Peyer's patch (tissue), 4 donors: ENCODE results near the gene NAA10.

Source experiments
- CTCF ChIP-seq, 6 experiments: fragments of 450-650 bp in 4 of 6; fragments of 200-600 bp in 2 of 6; sonication (generic) in 1 of 6; IDR thresholded peaks; one replicate each; pipeline ENCODE4 v1.5.1; 2017 to 2019; ENCODE audit warnings: antibody characterized with exemption in 6 of 6, mild to moderate bottlenecking in 3 of 6, moderate library complexity in 1 of 6
- POLR2A ChIP-seq, 2 donors: fragments of 450-650 bp; IDR thresholded peaks; one replicate each; pipeline ENCODE4 v1.5.1; 2017; ENCODE audit warnings: antibody characterized with exemption in 2 of 2, mild to moderate bottlenecking in 2 of 2, moderate library complexity in 2 of 2

GRCh38 chrX:153900831-153901752, 33.7 kb downstream of the NAA10 start:
- TF ChIP-seq CTCF (IDR thresholded peaks at IDR 0.05) (no peak), POLR2A (IDR thresholded peaks at IDR 0.05) (no peak)
